ENCODE data around the gene IL12A. TPM values are rescaled to one million over a fixed set of nuclear protein-coding genes. Genes with fewer than 3 reads are reported as not detected.

IL12A gene
- total and polyA plus RNA-seq, 10 of the 15 experiments (the other 5 are each of a cell fraction or from before 2014, with no cell fraction given): 0.50 to 10.9 (median 3.5) TPM

- ChIA-PET CTCF (interaction anchor here (1.2 to 2.3 kb wide), 4 partner anchors 40 to 60 kb away, joined by 3 to 11 read pairs (median 5); partner anchors contain the start of gene IL12A), SMC1A (ENCODE audit: uncharacterized antibody, unreplicated experiment) (interaction anchor here (1.1 to 2.2 kb wide), 6 partner anchors 11 to 65 kb away, joined by 3 to 6 read pairs (median 4); no protein-coding TSS in a partner anchor)
- no peak overlapping the region for H3K4me3 ChIP-seq
- no peak for TF ChIP-seq PRDM15 (CRISPR knock-in tag; IDR thresholded peaks at IDR 0.05)
- no peak for TF ChIP-seq E2F8 (IDR thresholded peaks at IDR 0.05; ENCODE audit: low read depth, partially characterized antibody)
- no peak for TF ChIP-seq PAX5 (IDR thresholded peaks at IDR 0.05; ENCODE audit: borderline replicate concordance, low read depth, low read length)
- no peak for TF ChIP-seq POU2F2 (IDR thresholded peaks at IDR 0.05; ENCODE audit: borderline replicate concordance, low read depth, low read length)
- TF ChIP-seq BRCA1 (IDR thresholded peaks at IDR 0.05; ENCODE audit: low read depth, low read length): no peak
- TF ChIP-seq TCF7 (IDR thresholded peaks at IDR 0.05; ENCODE audit: borderline replicate concordance): no peak
- TF ChIP-seq ATF7 (IDR thresholded peaks at IDR 0.05; ENCODE audit: low read depth): no peak
- no peak for TF ChIP-seq ZBTB33 (IDR thresholded peaks at IDR 0.05)
- TF ChIP-seq RUNX3 (IDR thresholded peaks at IDR 0.05; ENCODE audit: low read length): no peak
- TF ChIP-seq ZBTB40 (IDR thresholded peaks at IDR 0.05; ENCODE audit: borderline replicate concordance): no peak
- no peak for TF ChIP-seq CEBPB (IDR thresholded peaks at IDR 0.05; ENCODE audit: borderline replicate concordance in 1 of 2, low read depth in 2 of 2, low read length in 2 of 2)
These were observed 41.4 kb upstream of the IL12A start for GRCh38 chr3:159947220-159947619.

More at GRCh38 chr3:159947220-159947619, 41.4 kb upstream of the IL12A start:
- Histone ChIP-seq H3K4me2 (ENCODE audit: control insufficient read depth, insufficient read depth) (no peak overlapping the region), H4K20me1 (ENCODE audit: control insufficient read depth, insufficient read depth) (no peaks in the 10 kb centered on the region), H3K36me3 (ENCODE audit: control insufficient read depth in 2 of 2, insufficient read depth in 2 of 2, low read length in 1 of 2) (no peaks in the 10 kb centered on the region), H3K9me3 (replicated peaks; ENCODE audit: control insufficient read depth, insufficient read depth, low read length) (no peaks in the 10 kb centered on the region), H3K79me2 (ENCODE audit: control insufficient read depth, insufficient read depth, low read length) (no peaks in the 10 kb centered on the region), H3K4me1 (ENCODE audit: control insufficient read depth, insufficient read depth, low read length) (peaks cover 10% of the 10 kb centered on the region), H3K27me3 (replicated peaks in 1 of 2; ENCODE audit: control insufficient read depth in 2 of 2, insufficient read depth in 2 of 2, low read length in 1 of 2) (no peaks in the 10 kb centered on the region), H3K9ac (ENCODE audit: control insufficient read depth, insufficient read depth, low read length) (no peak overlapping the region), H3K27ac (ENCODE audit: control insufficient read depth, insufficient read depth) (no peak overlapping the region), H2AFZ (ENCODE audit: control insufficient read depth, low read depth, low read length) (no peak overlapping the region)
- no peak for ATAC-seq
- FAIRE-seq: no peak
- in situ Hi-C loops (cut with MboI): no loop called here
- intact Hi-C loops (cut with micrococcal nuclease; ENCODE audit: unreplicated experiment): no loop called here
- DNase-seq (ENCODE audit: low read depth, low spot score): no peak
- RAD21 ChIA-PET (ENCODE audit: unreplicated experiment): no interaction called here
- BruUV-seq (replicated peaks): no TSS peak
- POLR2A ChIA-PET: interaction anchor here (1.5 kb wide), 1 partner anchor 43 kb away, joined by 4 read pairs; no protein-coding TSS in a partner anchor
